SK-N-SH (cell line): Measurements from ENCODE around the gene MYH11.

Source experiments
- CTCF ChIP-seq: fragments of 200-600 bp; sonication (generic); IDR thresholded peaks from 2 replicates; pipeline ENCODE4 v1.6.1; 2017; ENCODE audit warnings: antibody characterized with exemption, mild to moderate bottlenecking, moderate library complexity
- EZH2phosphoT487 ChIP-seq: fragments of 200-600 bp; sonication (generic); IDR thresholded peaks from 2 replicates; pipeline ENCODE4 v1.6.1; 2017; ENCODE audit warnings: low read depth, mixed run types, mild to moderate bottlenecking, antibody characterized with exemption, moderate library complexity, borderline replicate concordance
- MAX ChIP-seq: IDR thresholded peaks from 2 replicates; pipeline ENCODE4 v1.4.0; 2012; ENCODE audit warnings: low read depth

- TF ChIP-seq MAX (no peak), CTCF (no peak), EZH2phosphoT487 (no peak)
Measured at GRCh38 chr16:15705064-15705565, 151.7 kb downstream of the MYH11 start.
